Tibial artery (tissue), 4 donors: Measurements from ENCODE around the gene WWC1.

ENCODE experiments used
- DNase-seq, 2 donors: peaks; one replicate each; pipeline ENCODE4 v3.0.0-alpha.2; 2019
- H3K27ac ChIP-seq, 2 donors: fragments of 200-600 bp; sonication (generic) in 1 of 2; 1 replicate in 1 of 2; 2 replicates in 1 of 2; pipeline ENCODE4 v1.5.1; 2018 to 2019; ENCODE audit warnings: mild to moderate bottlenecking in 1 of 2
- H3K27me3 ChIP-seq, 2 donors: fragments of 200-600 bp; sonication (generic) in 1 of 2; one replicate each; pipeline versions ENCODE4 v1.5.1 to v1.6.0; 2016 to 2019
- H3K36me3 ChIP-seq, 3 donors: fragments of 200-600 bp; sonication (generic) in 2 of 3; one replicate each; pipeline ENCODE4 v1.5.1; 2016 to 2019; ENCODE audit warnings: mild to moderate bottlenecking in 2 of 3
- H3K4me1 ChIP-seq, 4 donors: fragments of 200-600 bp; sonication (generic) in 2 of 4; 1 replicate in 3 of 4; 2 replicates in 1 of 4; pipeline ENCODE4 v1.5.1; 2016 to 2019
- H3K4me3 ChIP-seq, 2 donors: fragments of 200-600 bp; sonication (generic) in 1 of 2; 1 replicate in 1 of 2; 2 replicates in 1 of 2; pipeline ENCODE4 v1.5.1; 2018 to 2019; ENCODE audit warnings: mild to moderate bottlenecking in 2 of 2
- H3K9me3 ChIP-seq, 3 donors: fragments of 200-600 bp; sonication (generic) in 1 of 3; one replicate each; pipeline ENCODE4 v1.5.1; 2016 to 2019
- CTCF ChIP-seq, 2 experiments: fragments of 200-600 bp in 1 of 2; fragments of 450-650 bp in 1 of 2; IDR thresholded peaks; one replicate each; pipeline ENCODE4 v1.5.1; 2017 to 2019; ENCODE audit warnings: antibody characterized with exemption in 2 of 2, mild to moderate bottlenecking in 1 of 2, moderate library complexity in 1 of 2
- intact Hi-C: fragments of 100-400 bp; cut with DNase I; formaldehyde crosslinking; loops from one replicate; pipeline ENCODE4 v1.15.0; 2023; ENCODE audit warnings: low total_unique reads

WWC1 gene

GRCh38 chr5:168472329-168472728 lies 180.9 kb downstream of the WWC1 start:
- DNase-seq = no peak
- Histone ChIP-seq H3K36me3 (no peaks in the 10 kb centered on the region), H3K4me3 (no peak overlapping the region), H3K27me3 (no peaks in the 10 kb centered on the region), H3K4me1 (no peaks in the 10 kb centered on the region), H3K27ac (no peak overlapping the region), H3K9me3 (no peaks in the 10 kb centered on the region)
- no peak for TF ChIP-seq CTCF (IDR thresholded peaks at IDR 0.05)
- intact Hi-C loops = no loop called here

GRCh38 chr5:168474319-168474718 lies 182.9 kb downstream of the WWC1 start:
- H3K4me3 ChIP-seq = no peak overlapping the region
- TF ChIP-seq CTCF (IDR thresholded peaks at IDR 0.05) = no peak
- intact Hi-C loops = no loop called here
- H3K4me1 ChIP-seq = no peaks in the 10 kb centered on the region
- H3K36me3 ChIP-seq = no peaks in the 10 kb centered on the region
- DNase-seq = no peak
- no peaks in the 10 kb centered on the region for H3K9me3 ChIP-seq
- no peaks in the 10 kb centered on the region for H3K27me3 ChIP-seq
- no peak overlapping the region for H3K27ac ChIP-seq

DNA sequence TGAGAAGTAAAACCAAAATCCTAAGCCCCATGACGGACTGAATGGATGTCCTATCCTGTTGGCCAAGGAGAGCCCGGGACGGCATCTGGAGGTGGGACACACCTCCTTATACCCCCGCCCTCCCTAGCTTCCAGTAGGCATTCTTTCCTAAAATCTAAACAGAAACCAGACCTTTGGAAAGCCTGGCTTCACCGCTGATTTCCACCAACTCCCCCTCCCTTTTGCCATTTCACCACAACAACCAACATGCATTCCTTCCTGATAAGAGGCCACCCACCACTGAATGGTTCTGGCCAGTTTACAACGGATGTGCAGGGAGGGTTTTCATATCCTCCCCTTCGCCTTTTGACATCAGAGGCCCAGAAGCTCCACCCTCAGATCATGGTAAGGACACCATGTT lies 185.6 kb downstream of the WWC1 start:
- no peak for TF ChIP-seq CTCF (IDR thresholded peaks at IDR 0.05)
- H3K4me3 ChIP-seq = no peak overlapping the region
- H3K36me3 ChIP-seq = no peaks in the 10 kb centered on the region
- no peaks in the 10 kb centered on the region for H3K27me3 ChIP-seq
- intact Hi-C loops = no loop called here
- no peak for DNase-seq
- H3K9me3 ChIP-seq = no peaks in the 10 kb centered on the region
- H3K27ac ChIP-seq = no peak overlapping the region
- no peaks in the 10 kb centered on the region for H3K4me1 ChIP-seq

DNA sequence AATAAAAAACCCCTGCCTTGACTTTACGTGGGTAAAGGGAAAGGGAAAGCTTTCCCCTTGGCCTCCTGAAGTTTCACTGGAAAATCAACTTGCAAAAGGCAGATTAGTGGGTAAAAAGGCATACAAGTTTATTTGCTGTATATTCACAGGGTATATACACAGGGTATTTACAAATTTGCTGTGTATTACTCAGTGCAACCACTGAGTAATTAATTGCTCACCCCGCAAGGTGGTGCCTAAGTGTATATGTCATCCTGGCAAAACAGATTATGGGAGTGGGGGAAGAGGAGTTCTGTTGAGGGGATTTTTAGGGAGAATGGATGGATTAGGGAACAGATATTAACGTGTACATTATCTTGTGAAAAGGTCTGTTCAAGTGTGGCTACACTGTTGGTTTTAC lies 187.7 kb downstream of the WWC1 start:
- H3K27ac ChIP-seq = no peak overlapping the region
- no peaks in the 10 kb centered on the region for H3K4me1 ChIP-seq
- H3K4me3 ChIP-seq = no peak overlapping the region
- no peaks in the 10 kb centered on the region for H3K27me3 ChIP-seq
- no peak for DNase-seq
- intact Hi-C loops = no loop called here
- no peaks in the 10 kb centered on the region for H3K9me3 ChIP-seq
- H3K36me3 ChIP-seq = no peaks in the 10 kb centered on the region
- TF ChIP-seq CTCF (IDR thresholded peaks at IDR 0.05) = no peak

DNA sequence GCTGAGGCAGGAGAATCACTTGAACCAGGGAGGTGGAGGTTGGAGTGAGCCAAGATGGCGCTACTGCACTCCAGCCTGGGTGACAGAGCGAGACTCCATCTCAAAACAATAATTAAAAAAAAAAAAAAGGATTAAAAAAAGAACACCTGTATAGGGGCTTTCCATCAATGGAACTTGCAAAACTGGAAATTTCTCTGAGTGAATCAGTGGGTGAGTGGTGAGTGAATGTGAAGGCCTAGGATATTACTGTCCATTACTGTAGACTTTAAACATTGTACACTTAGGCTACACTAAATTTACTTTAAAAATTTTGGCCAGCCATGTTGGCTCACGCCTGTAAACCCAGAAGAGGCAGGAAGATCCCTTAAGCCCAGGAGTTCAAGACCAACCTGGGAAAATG lies 189.2 kb downstream of the WWC1 start:
- Histone ChIP-seq H3K27me3 (no peaks in the 10 kb centered on the region), H3K27ac (no peak overlapping the region), H3K4me1 (no peaks in the 10 kb centered on the region), H3K9me3 (no peaks in the 10 kb centered on the region), H3K36me3 (no peaks in the 10 kb centered on the region), H3K4me3 (no peak overlapping the region)
- DNase-seq = no peak
- no peak for TF ChIP-seq CTCF (IDR thresholded peaks at IDR 0.05)
- intact Hi-C loops = loop anchor here (10.0 kb wide), 2 partner anchors 84 to 1104 kb away; partner anchors contain the start of gene SPDL1

DNA sequence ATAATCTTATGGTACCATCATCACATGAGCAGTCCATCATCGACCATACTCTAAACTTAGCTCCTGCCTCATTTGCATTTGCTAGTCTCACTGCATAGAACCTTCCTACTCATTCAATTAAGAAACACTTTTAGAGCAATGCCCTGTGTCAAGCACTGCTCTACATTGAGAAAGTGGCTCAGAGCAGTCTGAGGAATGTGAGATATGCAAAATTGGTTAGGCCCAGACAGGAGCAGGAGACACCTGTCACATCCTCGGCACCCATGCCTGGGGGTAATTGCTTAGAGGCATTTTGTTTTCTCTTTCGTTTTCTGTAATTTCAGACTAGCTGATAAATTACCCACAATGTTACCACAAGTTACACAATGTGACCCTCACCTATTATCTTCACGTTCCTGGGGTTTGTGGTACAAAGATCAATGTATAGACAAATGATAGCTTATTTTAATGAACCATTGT lies 189.9 kb downstream of the WWC1 start:
- no peak for TF ChIP-seq CTCF (IDR thresholded peaks at IDR 0.05)
- H3K9me3 ChIP-seq = no peaks in the 10 kb centered on the region
- H3K36me3 ChIP-seq = no peaks in the 10 kb centered on the region
- no peak overlapping the region for H3K4me3 ChIP-seq
- no peak overlapping the region for H3K27ac ChIP-seq
- no peaks in the 10 kb centered on the region for H3K27me3 ChIP-seq
- intact Hi-C loops = loop anchor here (10.0 kb wide), 2 partner anchors 83 to 1103 kb away; partner anchors contain the start of gene SPDL1
- no peak for DNase-seq
- peaks cover 0 to 4% (median 0%) of the 10 kb centered on the region in 4 donors for H3K4me1 ChIP-seq
